HEK293 (cell line): ENCODE data around the gene IFNL3.

ENCODE experiments used
- CTCF ChIA-PET: fragments of 350-600 bp; formaldehyde crosslinking; extraction: SDS; loops from one replicate; lab custom pipeline; 2021; ENCODE audit warnings: antibody characterized with exemption; lab: Yijun Ruan, JAX
- POLR2A ChIA-PET: fragments of 300-600 bp; formaldehyde crosslinking; extraction: SDS; loops from one replicate; lab custom pipeline; 2020; ENCODE audit warnings: antibody characterized with exemption, inconsistent platforms; lab: Yijun Ruan, JAX
- H3K27ac ChIP-seq: fragments of 200-500 bp; sonication (Bioruptor generic); 2 replicates; pipeline ENCODE4 v1.5.1; 2014; ENCODE audit warnings: low read depth, low read length, control low read depth, inconsistent platforms; ENCODE audit errors: extremely low read depth
- H3K36me3 ChIP-seq, 2 experiments: fragments of 200-500 bp in 1 of 2; sonication (Bioruptor generic) in 1 of 2; 1 replicate in 1 of 2; 2 replicates in 1 of 2; pipeline ENCODE4 v1.5.1; 2014 to 2017; ENCODE audit warnings: inconsistent platforms in 2 of 2, low read length in 2 of 2; ENCODE audit not compliant: control insufficient read depth in 2 of 2, insufficient read depth in 1 of 2
- H3K4me1 ChIP-seq: fragments of 200-500 bp; sonication (Bioruptor generic); 2 replicates; pipeline ENCODE4 v1.5.1; 2014; ENCODE audit warnings: mild to moderate bottlenecking, low read length, inconsistent platforms; ENCODE audit not compliant: control insufficient read depth, insufficient read depth
- H3K4me3 ChIP-seq: 2 replicates; pipeline ENCODE4 v1.5.1; 2011; ENCODE audit warnings: low read depth, mild to moderate bottlenecking, control low read depth, low read length, moderate library complexity
- H3K9me3 ChIP-seq: fragments of 200-500 bp; sonication (Bioruptor generic); 2 replicates; pipeline ENCODE4 v1.5.1; 2014; ENCODE audit warnings: low read depth, low read length, inconsistent platforms; ENCODE audit not compliant: control insufficient read depth, insufficient read depth
- BCL11A ChIP-seq: fragments of 450-650 bp; formaldehyde crosslinking; IDR thresholded peaks from 2 replicates; pipeline ENCODE4 v1.5.1; 2016; ENCODE audit warnings: low read depth, missing biosample characterization, missing genetic modification characterization
- CTCF ChIP-seq: fragments of 450-650 bp; formaldehyde crosslinking; IDR thresholded peaks from 2 replicates; pipeline ENCODE4 v1.5.1; 2016; ENCODE audit warnings: missing biosample characterization, missing genetic modification characterization
- GLIS1 ChIP-seq: fragments of 450-650 bp; formaldehyde crosslinking; IDR thresholded peaks from 2 replicates; pipeline ENCODE4 v1.5.1; 2016; ENCODE audit warnings: missing biosample characterization, missing genetic modification characterization
- KLF1 ChIP-seq: fragments of 450-650 bp; formaldehyde crosslinking; IDR thresholded peaks from 2 replicates; pipeline ENCODE4 v1.5.1; 2016; ENCODE audit warnings: missing biosample characterization, missing genetic modification characterization
- PATZ1 ChIP-seq: fragments of 450-650 bp; formaldehyde crosslinking; IDR thresholded peaks from 2 replicates; pipeline ENCODE4 v1.5.1; 2016; ENCODE audit warnings: missing biosample characterization, missing genetic modification characterization
- SP7 ChIP-seq: fragments of 450-650 bp; formaldehyde crosslinking; IDR thresholded peaks from 2 replicates; pipeline ENCODE4 v1.5.1; 2016; ENCODE audit warnings: missing biosample characterization, missing genetic modification characterization
- ZBTB21 ChIP-seq: fragments of 450-650 bp; formaldehyde crosslinking; IDR thresholded peaks from 2 replicates; pipeline ENCODE4 v1.5.1; 2017; ENCODE audit warnings: missing biosample characterization, missing genetic modification characterization
- ZFHX2 ChIP-seq: fragments of 450-650 bp; formaldehyde crosslinking; conservative IDR thresholded peaks from 2 replicates; pipeline ENCODE4 v1.5.1; 2016; ENCODE audit warnings: missing biosample characterization, missing genetic modification characterization
- ZFP37 ChIP-seq: fragments of 450-650 bp; formaldehyde crosslinking; IDR thresholded peaks from 2 replicates; pipeline ENCODE4 v1.5.1; 2016; ENCODE audit warnings: missing biosample characterization, missing genetic modification characterization
- ZNF175 ChIP-seq: fragments of 450-650 bp; formaldehyde crosslinking; IDR thresholded peaks from 2 replicates; pipeline ENCODE4 v1.5.1; 2016; ENCODE audit warnings: missing biosample characterization, missing genetic modification characterization
- ZNF366 ChIP-seq: fragments of 450-650 bp; formaldehyde crosslinking; conservative IDR thresholded peaks from 2 replicates; pipeline ENCODE4 v1.5.1; 2016; ENCODE audit warnings: missing biosample characterization, missing genetic modification characterization
- ZNF391 ChIP-seq: fragments of 450-650 bp; formaldehyde crosslinking; IDR thresholded peaks from 2 replicates; pipeline ENCODE4 v1.5.1; 2016; ENCODE audit warnings: low read depth, missing biosample characterization, missing genetic modification characterization, borderline replicate concordance
- ZNF529 ChIP-seq: fragments of 450-650 bp; formaldehyde crosslinking; IDR thresholded peaks from 2 replicates; pipeline ENCODE4 v1.5.1; 2017; ENCODE audit warnings: missing genetic modification characterization, missing biosample characterization; ENCODE audit not compliant: insufficient replicate concordance
- ZNF530 ChIP-seq: fragments of 450-650 bp; formaldehyde crosslinking; IDR thresholded peaks from 2 replicates; pipeline ENCODE4 v1.5.1; 2016; ENCODE audit warnings: low read depth, missing biosample characterization, missing genetic modification characterization
- ZNF558 ChIP-seq: fragments of 450-650 bp; formaldehyde crosslinking; IDR thresholded peaks from 2 replicates; pipeline ENCODE4 v1.5.1; 2016; ENCODE audit warnings: missing biosample characterization, missing genetic modification characterization
- ZNF639 ChIP-seq: fragments of 450-650 bp; formaldehyde crosslinking; IDR thresholded peaks from 2 replicates; pipeline ENCODE4 v1.5.1; 2016; ENCODE audit warnings: missing biosample characterization, missing genetic modification characterization
- ZNF701 ChIP-seq: fragments of 450-650 bp; formaldehyde crosslinking; IDR thresholded peaks from 2 replicates; pipeline ENCODE4 v1.5.1; 2016; ENCODE audit warnings: missing biosample characterization, missing genetic modification characterization
- ZNF707 ChIP-seq: fragments of 450-650 bp; formaldehyde crosslinking; IDR thresholded peaks from 2 replicates; pipeline ENCODE4 v1.5.1; 2016; ENCODE audit warnings: missing biosample characterization, missing genetic modification characterization
- ZSCAN5A ChIP-seq: fragments of 450-650 bp; formaldehyde crosslinking; IDR thresholded peaks from 2 replicates; pipeline ENCODE4 v1.5.1; 2016; ENCODE audit warnings: missing biosample characterization, missing genetic modification characterization

The IFNL3 gene

GRCh38 chr19:39254531-39255345 lies 9.9 kb upstream of the IFNL3 start:
- POLR2A ChIA-PET = interaction anchor here (0.6 kb wide), 2 partner anchors 45 to 770 kb away, joined by 3 to 4 read pairs; no protein-coding TSS in a partner anchor
- CTCF ChIA-PET = interaction anchor here (0.6 to 1.5 kb wide), 4 partner anchors 57 to 132 kb away, joined by 3 to 4 read pairs (median 4); partner anchors contain the start of gene SAMD4B
- H3K4me3 ChIP-seq = no peak overlapping the region

GRCh38 chr19:39253374-39254149 lies 8.8 kb upstream of the IFNL3 start:
- Histone ChIP-seq H3K27ac (no peak overlapping the region), H3K36me3 (no peaks in the 10 kb centered on the region), H3K4me3 (no peak overlapping the region), H3K9me3 (no peaks in the 10 kb centered on the region), H3K4me1 (peaks cover 2% of the 10 kb centered on the region; the same call in 1 of the 2 replicates)
- CTCF ChIA-PET = interaction anchor here (0.7 to 1.5 kb wide), 3 partner anchors 16 to 69 kb away, joined by 3 to 4 read pairs (median 4); no protein-coding TSS in a partner anchor
- TF ChIP-seq GLIS1 (no peak), ZNF529 (tag by site-specific recombination) (peak; percentile 100)
- POLR2A ChIA-PET = no interaction called here

More at GRCh38 chr19:39254531-39255345, 9.9 kb upstream of the IFNL3 start:
- TF ChIP-seq KLF1 (peak; percentile 43; the same call in 1 of the 2 replicates), ZFHX2 (tag by site-specific recombination) (0 out of 2 replicates have a peak, but pooled peaks have one; percentile 5), ZFP37 (no peak), ZNF391 (no peak), ZNF366 (tag by site-specific recombination) (no peak), ZSCAN5A (no peak)
- TF ChIP-seq, all 188 proteins: peak for 2
- Histone ChIP-seq H3K4me1 (peaks cover 2% of the 10 kb centered on the region; the same call in 1 of the 2 replicates), H3K9me3 (no peaks in the 10 kb centered on the region), H3K27ac (no peak overlapping the region), H3K36me3 (no peaks in the 10 kb centered on the region)

- H3K9me3 ChIP-seq = no peaks in the 10 kb centered on the region
- ChIA-PET POLR2A (interaction anchor here (1.4 kb wide), 1 partner anchor 8 kb away, joined by 3 read pairs; no protein-coding TSS in a partner anchor), CTCF (interaction anchor here (0.6 to 1.4 kb wide), 6 partner anchors 10 to 142 kb away, joined by 3 to 4 read pairs (median 3); partner anchors contain the start of gene SAMD4B)
- no peaks in the 10 kb centered on the region for H3K36me3 ChIP-seq
- TF ChIP-seq SP7 (tag by site-specific recombination) (peak; percentile 90), CTCF (tag by site-specific recombination) (no peak), ZBTB21 (tag by site-specific recombination) (no peak), ZNF530 (no peak), ZNF701 (tag by site-specific recombination) (no peak), BCL11A (tag by site-specific recombination) (0 out of 2 replicates have a peak, but pooled peaks have one; percentile 18), ZNF558 (tag by site-specific recombination) (no peak), PATZ1 (no peak), ZNF175 (no peak), ZNF707 (tag by site-specific recombination) (no peak), ZNF639 (tag by site-specific recombination) (no peak)
- H3K27ac ChIP-seq = no peak overlapping the region
- no peak overlapping the region for H3K4me3 ChIP-seq
- peaks cover 2% of the 10 kb centered on the region; the same call in 1 of the 2 replicates for H3K4me1 ChIP-seq
Observed at GRCh38 chr19:39252458-39252857, 7.7 kb upstream of the IFNL3 start.
